ENCODE data around the gene ZSCAN22. TPM values are rescaled to one million over a fixed set of nuclear protein-coding genes. Genes with fewer than 3 reads are reported as not detected.

The ZSCAN22 gene
- total RNA-seq, 1 experiment from 2014 or later: 3.2 TPM

DNA sequence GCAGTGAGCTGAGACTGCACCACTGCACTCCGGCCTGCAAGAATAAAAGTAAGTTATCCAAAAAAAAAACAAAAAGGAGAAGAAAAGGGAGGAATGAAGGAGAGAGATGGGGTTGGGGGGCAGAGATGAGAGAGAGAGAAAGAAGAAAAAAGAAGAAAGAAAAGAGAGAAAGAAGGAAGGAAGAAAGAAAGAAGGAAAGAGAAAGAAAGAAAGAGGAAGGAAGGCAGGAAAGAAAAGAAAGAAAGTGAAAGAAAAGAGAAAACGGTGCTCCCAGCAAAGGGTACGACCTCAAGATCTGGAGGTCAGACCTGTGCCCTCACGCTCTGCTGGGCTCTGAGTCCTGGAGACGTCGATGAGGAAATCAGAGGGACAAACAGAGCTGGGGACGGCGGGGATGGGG, 22.8 kb downstream of the ZSCAN22 start (continued):
- TF ChIP-seq, protein P1, sequence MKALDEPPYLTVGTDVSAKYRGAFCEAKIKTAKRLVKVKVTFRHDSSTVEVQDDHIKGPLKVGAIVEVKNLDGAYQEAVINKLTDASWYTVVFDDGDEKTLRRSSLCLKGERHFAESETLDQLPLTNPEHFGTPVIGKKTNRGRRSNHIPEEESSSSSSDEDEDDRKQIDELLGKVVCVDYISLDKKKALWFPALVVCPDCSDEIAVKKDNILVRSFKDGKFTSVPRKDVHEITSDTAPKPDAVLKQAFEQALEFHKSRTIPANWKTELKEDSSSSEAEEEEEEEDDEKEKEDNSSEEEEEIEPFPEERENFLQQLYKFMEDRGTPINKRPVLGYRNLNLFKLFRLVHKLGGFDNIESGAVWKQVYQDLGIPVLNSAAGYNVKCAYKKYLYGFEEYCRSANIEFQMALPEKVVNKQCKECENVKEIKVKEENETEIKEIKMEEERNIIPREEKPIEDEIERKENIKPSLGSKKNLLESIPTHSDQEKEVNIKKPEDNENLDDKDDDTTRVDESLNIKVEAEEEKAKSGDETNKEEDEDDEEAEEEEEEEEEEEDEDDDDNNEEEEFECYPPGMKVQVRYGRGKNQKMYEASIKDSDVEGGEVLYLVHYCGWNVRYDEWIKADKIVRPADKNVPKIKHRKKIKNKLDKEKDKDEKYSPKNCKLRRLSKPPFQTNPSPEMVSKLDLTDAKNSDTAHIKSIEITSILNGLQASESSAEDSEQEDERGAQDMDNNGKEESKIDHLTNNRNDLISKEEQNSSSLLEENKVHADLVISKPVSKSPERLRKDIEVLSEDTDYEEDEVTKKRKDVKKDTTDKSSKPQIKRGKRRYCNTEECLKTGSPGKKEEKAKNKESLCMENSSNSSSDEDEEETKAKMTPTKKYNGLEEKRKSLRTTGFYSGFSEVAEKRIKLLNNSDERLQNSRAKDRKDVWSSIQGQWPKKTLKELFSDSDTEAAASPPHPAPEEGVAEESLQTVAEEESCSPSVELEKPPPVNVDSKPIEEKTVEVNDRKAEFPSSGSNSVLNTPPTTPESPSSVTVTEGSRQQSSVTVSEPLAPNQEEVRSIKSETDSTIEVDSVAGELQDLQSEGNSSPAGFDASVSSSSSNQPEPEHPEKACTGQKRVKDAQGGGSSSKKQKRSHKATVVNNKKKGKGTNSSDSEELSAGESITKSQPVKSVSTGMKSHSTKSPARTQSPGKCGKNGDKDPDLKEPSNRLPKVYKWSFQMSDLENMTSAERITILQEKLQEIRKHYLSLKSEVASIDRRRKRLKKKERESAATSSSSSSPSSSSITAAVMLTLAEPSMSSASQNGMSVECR (CRISPR knock-in tag; IDR thresholded peaks at IDR 0.05; ENCODE audit: borderline replicate concordance): no peak
- no peak for TF ChIP-seq SMAD4 (CRISPR knock-in tag; IDR thresholded peaks at IDR 0.05)

DNA sequence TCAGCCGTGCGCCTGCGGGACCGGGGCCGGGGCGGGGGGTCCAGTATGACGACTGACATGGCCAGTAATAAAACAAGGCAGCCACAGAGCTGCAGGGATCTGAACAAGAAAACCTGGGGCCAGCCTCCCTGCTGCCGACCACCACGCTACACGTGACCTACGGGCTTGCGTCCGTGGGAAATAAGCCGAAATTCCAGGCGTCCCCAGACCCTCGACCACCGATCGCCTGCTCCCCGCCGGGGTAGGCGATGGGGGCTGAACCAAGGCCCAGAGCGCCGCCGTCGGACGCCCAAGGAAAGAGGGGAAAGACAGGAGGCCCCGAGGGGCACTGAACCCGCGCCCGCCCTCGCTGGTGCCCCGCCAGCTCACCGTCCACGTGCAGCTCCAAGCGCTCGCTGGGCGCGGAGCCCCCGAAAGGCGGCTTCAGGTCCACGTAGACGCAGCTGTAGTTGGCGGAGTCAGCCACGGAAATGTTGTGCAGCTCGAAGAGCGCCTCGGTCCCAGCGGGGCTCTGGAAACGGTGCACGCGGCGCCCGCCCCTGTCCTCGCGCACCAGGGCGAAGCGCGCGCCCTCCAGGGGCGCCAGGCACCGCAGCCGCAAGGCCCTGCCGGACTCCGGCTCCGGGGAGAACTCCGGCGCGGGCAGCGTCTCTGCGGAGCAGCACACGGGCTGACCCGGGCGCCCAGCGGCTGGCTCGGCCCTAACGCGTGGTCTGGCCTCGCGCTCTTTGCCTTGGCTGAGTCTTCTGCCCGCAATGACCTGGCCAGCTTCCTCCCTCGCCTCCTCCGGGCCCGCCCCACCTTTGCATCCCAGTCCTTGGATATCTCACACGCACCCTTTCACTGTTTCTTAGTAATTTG, 23.4 kb downstream of the ZSCAN22 start:
- Mint-ChIP-seq H3K4me3 (no peak overlapping the region), H3K36me3 (no peaks in the 10 kb centered on the region), H3K27me3 (ENCODE audit: low read depth) (peaks cover 48% of the 10 kb centered on the region), H3K9me3 (no peaks in the 10 kb centered on the region), H3K27ac (no peak overlapping the region), H3K4me1 (peaks cover 3% of the 10 kb centered on the region; the same call in 1 of the 2 replicates)
- ChIA-PET POLR2A (no interaction called here), CTCF (interaction anchor here (1.5 kb wide), 1 partner anchor 11 kb away, joined by 6 read pairs; no protein-coding TSS in a partner anchor)
- DNase-seq (ENCODE audit: low spot score): no peak
- no peak for TF ChIP-seq NR1H2 (CRISPR knock-in tag; IDR thresholded peaks at IDR 0.05)
- no peak; the same call in 1 of the 2 replicates for ATAC-seq

- peaks cover 3% of the 10 kb centered on the region; the same call in 1 of the 2 replicates for H3K4me1 Mint-ChIP-seq
Observed at GRCh38 chr19:58350871-58351557, 24.2 kb downstream of the ZSCAN22 start.

More at GRCh38 chr19:58350871-58351557, 24.2 kb downstream of the ZSCAN22 start:
- Mint-ChIP-seq H3K4me3 (no peak overlapping the region), H3K9me3 (no peaks in the 10 kb centered on the region), H3K27ac (no peak overlapping the region), H3K36me3 (no peaks in the 10 kb centered on the region), H3K27me3 (ENCODE audit: low read depth) (peaks cover 44% of the 10 kb centered on the region)
- no peak for DNase-seq (ENCODE audit: low spot score)
- no peak for ATAC-seq
- TF ChIP-seq FOXP1 (CRISPR knock-in tag; IDR thresholded peaks at IDR 0.05; ENCODE audit: borderline replicate concordance) (no peak), JAZF1 (CRISPR knock-in tag; IDR thresholded peaks at IDR 0.05) (no peak), ESRRA (CRISPR knock-in tag; IDR thresholded peaks at IDR 0.05; ENCODE audit: borderline replicate concordance) (no peak), ZNF232 (CRISPR knock-in tag; IDR thresholded peaks at IDR 0.05) (no peak), RELA (CRISPR knock-in tag; IDR thresholded peaks at IDR 0.05; ENCODE audit: borderline replicate concordance) (no peak), ZMAT4 (CRISPR knock-in tag; IDR thresholded peaks at IDR 0.05) (no peak), TCF7 (CRISPR knock-in tag; IDR thresholded peaks at IDR 0.05; ENCODE audit: low read depth) (no peak), USF1 (CRISPR knock-in tag; IDR thresholded peaks at IDR 0.05) (no peak), ZNF317 (CRISPR knock-in tag; IDR thresholded peaks at IDR 0.05; ENCODE audit: borderline replicate concordance, low read depth) (no peak), KAT7 (CRISPR knock-in tag; IDR thresholded peaks at IDR 0.05; ENCODE audit: borderline replicate concordance) (no peak), SMAD4 (CRISPR knock-in tag; IDR thresholded peaks at IDR 0.05) (no peak), ZNF416 (CRISPR knock-in tag; IDR thresholded peaks at IDR 0.05) (no peak), SMAD3 (CRISPR knock-in tag; IDR thresholded peaks at IDR 0.05; ENCODE audit: borderline replicate concordance) (no peak)
- TF ChIP-seq, protein P2, sequence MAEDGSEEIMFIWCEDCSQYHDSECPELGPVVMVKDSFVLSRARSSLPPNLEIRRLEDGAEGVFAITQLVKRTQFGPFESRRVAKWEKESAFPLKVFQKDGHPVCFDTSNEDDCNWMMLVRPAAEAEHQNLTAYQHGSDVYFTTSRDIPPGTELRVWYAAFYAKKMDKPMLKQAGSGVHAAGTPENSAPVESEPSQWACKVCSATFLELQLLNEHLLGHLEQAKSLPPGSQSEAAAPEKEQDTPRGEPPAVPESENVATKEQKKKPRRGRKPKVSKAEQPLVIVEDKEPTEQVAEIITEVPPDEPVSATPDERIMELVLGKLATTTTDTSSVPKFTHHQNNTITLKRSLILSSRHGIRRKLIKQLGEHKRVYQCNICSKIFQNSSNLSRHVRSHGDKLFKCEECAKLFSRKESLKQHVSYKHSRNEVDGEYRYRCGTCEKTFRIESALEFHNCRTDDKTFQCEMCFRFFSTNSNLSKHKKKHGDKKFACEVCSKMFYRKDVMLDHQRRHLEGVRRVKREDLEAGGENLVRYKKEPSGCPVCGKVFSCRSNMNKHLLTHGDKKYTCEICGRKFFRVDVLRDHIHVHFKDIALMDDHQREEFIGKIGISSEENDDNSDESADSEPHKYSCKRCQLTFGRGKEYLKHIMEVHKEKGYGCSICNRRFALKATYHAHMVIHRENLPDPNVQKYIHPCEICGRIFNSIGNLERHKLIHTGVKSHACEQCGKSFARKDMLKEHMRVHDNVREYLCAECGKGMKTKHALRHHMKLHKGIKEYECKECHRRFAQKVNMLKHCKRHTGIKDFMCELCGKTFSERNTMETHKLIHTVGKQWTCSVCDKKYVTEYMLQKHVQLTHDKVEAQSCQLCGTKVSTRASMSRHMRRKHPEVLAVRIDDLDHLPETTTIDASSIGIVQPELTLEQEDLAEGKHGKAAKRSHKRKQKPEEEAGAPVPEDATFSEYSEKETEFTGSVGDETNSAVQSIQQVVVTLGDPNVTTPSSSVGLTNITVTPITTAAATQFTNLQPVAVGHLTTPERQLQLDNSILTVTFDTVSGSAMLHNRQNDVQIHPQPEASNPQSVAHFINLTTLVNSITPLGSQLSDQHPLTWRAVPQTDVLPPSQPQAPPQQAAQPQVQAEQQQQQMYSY (CRISPR knock-in tag; IDR thresholded peaks at IDR 0.05): no peak
- TF ChIP-seq, protein P3, sequence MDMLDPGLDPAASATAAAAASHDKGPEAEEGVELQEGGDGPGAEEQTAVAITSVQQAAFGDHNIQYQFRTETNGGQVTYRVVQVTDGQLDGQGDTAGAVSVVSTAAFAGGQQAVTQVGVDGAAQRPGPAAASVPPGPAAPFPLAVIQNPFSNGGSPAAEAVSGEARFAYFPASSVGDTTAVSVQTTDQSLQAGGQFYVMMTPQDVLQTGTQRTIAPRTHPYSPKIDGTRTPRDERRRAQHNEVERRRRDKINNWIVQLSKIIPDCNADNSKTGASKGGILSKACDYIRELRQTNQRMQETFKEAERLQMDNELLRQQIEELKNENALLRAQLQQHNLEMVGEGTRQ (CRISPR knock-in tag; IDR thresholded peaks at IDR 0.05): no peak
- ChIA-PET POLR2A (interaction anchor here (1.0 kb wide), 1 partner anchor 12 kb away, joined by 4 read pairs; the partner anchor contains the start of gene ZNF497), CTCF (interaction anchor here (1.5 kb wide), 1 partner anchor 12 kb away, joined by 6 read pairs; no protein-coding TSS in a partner anchor)
